Type B pancreatic cell (in vitro differentiated cells): ENCODE results near the gene MBL2. TPM values are rescaled to one million over a fixed set of nuclear protein-coding genes. Genes with fewer than 3 reads are reported as not detected.

Experiments used
- DNase-seq: peaks from one replicate; pipeline ENCODE4 v3.0.0; 2021; ENCODE audit warnings: mixed read lengths; ENCODE audit not compliant: unreplicated experiment; ENCODE audit errors: extremely low spot score
- H3K27ac Mint-ChIP-seq: 2 replicates; pipeline ENCODE4 v1.8.0; 2021; ENCODE audit warnings: mild to moderate bottlenecking, mixed read lengths
- H3K27me3 Mint-ChIP-seq: 2 replicates; pipeline ENCODE4 v1.8.0; 2021; ENCODE audit warnings: mixed read lengths
- H3K36me3 Mint-ChIP-seq: 2 replicates; pipeline ENCODE4 v1.8.0; 2021; ENCODE audit warnings: mixed read lengths
- H3K4me1 Mint-ChIP-seq: one replicate; pipeline ENCODE4 v1.8.0; 2021; ENCODE audit warnings: mixed read lengths; ENCODE audit not compliant: unreplicated experiment
- H3K4me3 Mint-ChIP-seq: 2 replicates; pipeline ENCODE4 v1.8.0; 2021; ENCODE audit warnings: mild to moderate bottlenecking, mixed read lengths
- H3K9me3 Mint-ChIP-seq: 2 replicates; pipeline ENCODE4 v1.8.0; 2021; ENCODE audit warnings: mixed read lengths
- CTCF ChIP-seq: fragments of 200-600 bp; sonication (generic); conservative IDR thresholded peaks from 2 replicates; pipeline ENCODE4 v1.5.0; 2021; ENCODE audit warnings: antibody characterized with exemption, mild to moderate bottlenecking
- long read RNA-seq: library from polyadenylated mRNA; unstranded; transcript quantifications from one replicate; pipeline ENCODE4 v2.0.0, GENCODE V29; 2020
- total RNA-seq: library from RNA; stranded (reverse); gene quantifications from 2 replicates; pipeline ENCODE4 v1.2.1, GENCODE V29; 2021; ENCODE audit warnings: low replicate concordance

Gene MBL2
- total RNA-seq: not detected in 2 replicates
- long read RNA-seq: 0 reads

GRCh38 chr10:52772623-52773022, at the start of gene MBL2:
Gene MBL2, minus strand, starts transcription at chr10:52772784. Its CDS starts 1,149 bp downstream, at chr10:52771635.
- Mint-ChIP-seq H3K27me3 (no peaks in the 10 kb centered on the region), H3K4me1 (peaks cover 4% of the 10 kb centered on the region), H3K9me3 (no peaks in the 10 kb centered on the region), H3K4me3 (no peak within 1 kb of the TSS), H3K36me3 (no peaks in the 10 kb centered on the region), H3K27ac (no peak within 1 kb of the TSS)
- no peak for DNase-seq
- TF ChIP-seq CTCF: no peak

GRCh38 chr10:52820309-52820708, 47.7 kb upstream of the MBL2 start:
- Mint-ChIP-seq H3K36me3 (no peaks in the 10 kb centered on the region), H3K27me3 (no peaks in the 10 kb centered on the region), H3K9me3 (no peaks in the 10 kb centered on the region), H3K4me1 (no peaks in the 10 kb centered on the region), H3K27ac (no peak overlapping the region), H3K4me3 (no peak overlapping the region)
- no peak for TF ChIP-seq CTCF
- DNase-seq: no peak

- Mint-ChIP-seq H3K4me3 (no peak overlapping the region), H3K36me3 (no peaks in the 10 kb centered on the region), H3K9me3 (no peaks in the 10 kb centered on the region), H3K4me1 (no peaks in the 10 kb centered on the region), H3K27me3 (no peaks in the 10 kb centered on the region), H3K27ac (no peak overlapping the region)
- TF ChIP-seq CTCF: peak; percentile 75
- no peak for DNase-seq
Measured at GRCh38 chr10:52818019-52818418, 45.4 kb upstream of the MBL2 start.

GRCh38 chr10:52814506-52814905, 41.9 kb upstream of the MBL2 start:
- DNase-seq: no peak
- no peaks in the 10 kb centered on the region for H3K4me1 Mint-ChIP-seq
- H3K27me3 Mint-ChIP-seq: no peaks in the 10 kb centered on the region
- no peak overlapping the region for H3K27ac Mint-ChIP-seq
- TF ChIP-seq CTCF: no peak
- H3K9me3 Mint-ChIP-seq: peaks cover 3% of the 10 kb centered on the region
- no peak overlapping the region for H3K4me3 Mint-ChIP-seq
- no peaks in the 10 kb centered on the region for H3K36me3 Mint-ChIP-seq

- H3K36me3 Mint-ChIP-seq: no peaks in the 10 kb centered on the region
- no peaks in the 10 kb centered on the region for H3K27me3 Mint-ChIP-seq
- no peaks in the 10 kb centered on the region for H3K4me1 Mint-ChIP-seq
- no peak overlapping the region for H3K27ac Mint-ChIP-seq
- H3K9me3 Mint-ChIP-seq: peaks cover 3% of the 10 kb centered on the region
- no peak for TF ChIP-seq CTCF
- DNase-seq: no peak
- no peak overlapping the region for H3K4me3 Mint-ChIP-seq
Measured at GRCh38 chr10:52811776-52812175, 39.2 kb upstream of the MBL2 start.

- H3K36me3 Mint-ChIP-seq: no peaks in the 10 kb centered on the region
- no peak overlapping the region for H3K27ac Mint-ChIP-seq
- peaks cover 3% of the 10 kb centered on the region for H3K9me3 Mint-ChIP-seq
- H3K4me1 Mint-ChIP-seq: no peaks in the 10 kb centered on the region
- H3K27me3 Mint-ChIP-seq: no peaks in the 10 kb centered on the region
- TF ChIP-seq CTCF: no peak
- H3K4me3 Mint-ChIP-seq: no peak overlapping the region
- no peak for DNase-seq
Measured at GRCh38 chr10:52810761-52811160, 38.2 kb upstream of the MBL2 start.
